A673 (cell line): Measurements from ENCODE around the gene TTLL10. TPM values are rescaled to one million over a fixed set of nuclear protein-coding genes. Genes with fewer than 3 reads are reported as not detected.

Experiments
- BruUV-seq: library from RNA; stranded (reverse); fragments of 400-500 nt; replicated peaks from 2 replicates; lab custom pipeline; 2021; lab: Mats Ljungman, UMichigan
- CTCF ChIA-PET: fragments of 300-600 bp; sonication (Branson Sonifier 250); formaldehyde crosslinking; loops from one replicate; lab custom pipeline; 2022; ENCODE audit warnings: antibody characterized with exemption; lab: Charles Lee
- POLR2A ChIA-PET: fragments of 300-600 bp; sonication (Branson Sonifier 250); formaldehyde crosslinking; loops from one replicate; lab custom pipeline; 2022; ENCODE audit warnings: antibody characterized with exemption; ENCODE audit not compliant: low non-redundant PET; lab: Charles Lee
- DNase-seq: peaks from one replicate; pipeline ENCODE4 v3.0.0-alpha.2; 2015; ENCODE audit warnings: low spot score
- H3K27ac ChIP-seq: fragments of 200-600 bp; sonication (generic); 2 replicates; pipeline ENCODE4 v1.5.1; 2016; ENCODE audit warnings: mixed run types, low read depth, mild to moderate bottlenecking, mixed read lengths, antibody characterized with exemption, low read length; ENCODE audit not compliant: poor library complexity, severe bottlenecking
- H3K27me3 ChIP-seq: fragments of 200-600 bp; sonication (generic); replicated peaks from 2 replicates; pipeline ENCODE4 v1.6.1; 2017; ENCODE audit warnings: mixed run types, low read depth, mild to moderate bottlenecking, mixed read lengths, antibody characterized with exemption, low read length; ENCODE audit not compliant: insufficient read depth, poor library complexity
- H3K36me3 ChIP-seq: fragments of 200-600 bp; sonication (generic); 2 replicates; pipeline ENCODE4 v1.6.1; 2016; ENCODE audit warnings: mixed run types, mild to moderate bottlenecking, mixed read lengths, antibody characterized with exemption, low read length; ENCODE audit not compliant: insufficient read depth, poor library complexity, severe bottlenecking
- H3K4me1 ChIP-seq: fragments of 200-600 bp; sonication (generic); 2 replicates; pipeline ENCODE4 v1.6.1; 2017; ENCODE audit warnings: mixed run types, mild to moderate bottlenecking, mixed read lengths, antibody characterized with exemption, low read length; ENCODE audit not compliant: insufficient read depth, poor library complexity, severe bottlenecking
- H3K4me3 ChIP-seq: fragments of 200-600 bp; sonication (generic); 2 replicates; pipeline ENCODE4 v1.5.1; 2016; ENCODE audit warnings: low read depth, mixed run types, mild to moderate bottlenecking, mixed read lengths, low read length; ENCODE audit not compliant: poor library complexity, severe bottlenecking
- H3K9me3 ChIP-seq: fragments of 200-600 bp; sonication (generic); 2 replicates; pipeline ENCODE4 v1.6.1; 2016; ENCODE audit warnings: mixed run types, low read depth, mild to moderate bottlenecking, mixed read lengths, antibody characterized with exemption, low read length; ENCODE audit not compliant: poor library complexity, severe bottlenecking
- EZH2 ChIP-seq: fragments of 200-600 bp; sonication (generic); IDR thresholded peaks from 2 replicates; pipeline ENCODE4 v1.6.1; 2017; ENCODE audit warnings: borderline replicate concordance, low read depth, mild to moderate bottlenecking, mixed read lengths, antibody characterized with exemption, low read length; ENCODE audit not compliant: poor library complexity, severe bottlenecking
- intact Hi-C: fragments of 100-400 bp; cut with micrococcal nuclease; formaldehyde crosslinking; loops from one replicate; pipeline ENCODE4 v1.10.0; 2022; ENCODE audit not compliant: unreplicated experiment
- total RNA-seq: library from RNA; stranded (reverse); gene quantifications from 2 replicates; pipeline ENCODE4 v1.2.3, GENCODE V29; 2021
- TF ChIP-seq, protein P1 (sequence below): fragments of 300-800, 200-600 bp; sonication (generic); conservative IDR thresholded peaks from 2 replicates; pipeline ENCODE4 v1.5.1; 2017; ENCODE audit warnings: low read depth, mild to moderate bottlenecking, antibody characterized with exemption, low read length, moderate library complexity, mixed read lengths

TTLL10 gene
- total RNA-seq, 1 experiment from 2014 or later, result not detected

DNA sequence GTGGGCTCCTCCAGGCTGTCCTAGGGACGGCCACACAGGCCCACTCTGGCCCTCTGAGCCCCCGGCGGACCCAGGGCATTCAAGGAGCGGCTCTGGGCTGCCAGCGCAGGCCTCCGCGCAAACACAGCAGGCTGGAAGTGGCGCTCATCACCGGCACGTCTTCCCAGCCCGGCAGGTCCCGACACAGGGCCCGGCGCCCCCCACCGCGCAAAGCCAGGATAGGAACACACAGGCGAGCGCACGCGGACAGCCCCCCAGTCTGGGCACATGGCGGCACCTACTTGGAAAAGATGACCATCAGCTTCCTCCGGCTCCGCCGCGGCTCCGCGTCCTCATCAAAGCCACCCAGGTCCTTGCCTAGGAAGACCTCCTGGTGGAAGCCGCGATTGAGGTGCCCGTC, 54.5 kb downstream of the TTLL10 start:
- BruUV-seq, result no TSS peak
- Histone ChIP-seq H3K36me3 (peaks cover 20% of the 10 kb centered on the region), H3K27me3 (no peaks in the 10 kb centered on the region), H3K27ac (no peak overlapping the region), H3K9me3 (no peaks in the 10 kb centered on the region), H3K4me1 (peaks cover 16% of the 10 kb centered on the region), H3K4me3 (no peak overlapping the region)
- DNase-seq, result no peak
- intact Hi-C loops, result no loop called here
- TF ChIP-seq, protein P1, sequence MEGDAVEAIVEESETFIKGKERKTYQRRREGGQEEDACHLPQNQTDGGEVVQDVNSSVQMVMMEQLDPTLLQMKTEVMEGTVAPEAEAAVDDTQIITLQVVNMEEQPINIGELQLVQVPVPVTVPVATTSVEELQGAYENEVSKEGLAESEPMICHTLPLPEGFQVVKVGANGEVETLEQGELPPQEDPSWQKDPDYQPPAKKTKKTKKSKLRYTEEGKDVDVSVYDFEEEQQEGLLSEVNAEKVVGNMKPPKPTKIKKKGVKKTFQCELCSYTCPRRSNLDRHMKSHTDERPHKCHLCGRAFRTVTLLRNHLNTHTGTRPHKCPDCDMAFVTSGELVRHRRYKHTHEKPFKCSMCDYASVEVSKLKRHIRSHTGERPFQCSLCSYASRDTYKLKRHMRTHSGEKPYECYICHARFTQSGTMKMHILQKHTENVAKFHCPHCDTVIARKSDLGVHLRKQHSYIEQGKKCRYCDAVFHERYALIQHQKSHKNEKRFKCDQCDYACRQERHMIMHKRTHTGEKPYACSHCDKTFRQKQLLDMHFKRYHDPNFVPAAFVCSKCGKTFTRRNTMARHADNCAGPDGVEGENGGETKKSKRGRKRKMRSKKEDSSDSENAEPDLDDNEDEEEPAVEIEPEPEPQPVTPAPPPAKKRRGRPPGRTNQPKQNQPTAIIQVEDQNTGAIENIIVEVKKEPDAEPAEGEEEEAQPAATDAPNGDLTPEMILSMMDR, result no peak
- no peak for TF ChIP-seq EZH2
- CTCF ChIA-PET, result no interaction called here
- POLR2A ChIA-PET, result no interaction called here

DNA sequence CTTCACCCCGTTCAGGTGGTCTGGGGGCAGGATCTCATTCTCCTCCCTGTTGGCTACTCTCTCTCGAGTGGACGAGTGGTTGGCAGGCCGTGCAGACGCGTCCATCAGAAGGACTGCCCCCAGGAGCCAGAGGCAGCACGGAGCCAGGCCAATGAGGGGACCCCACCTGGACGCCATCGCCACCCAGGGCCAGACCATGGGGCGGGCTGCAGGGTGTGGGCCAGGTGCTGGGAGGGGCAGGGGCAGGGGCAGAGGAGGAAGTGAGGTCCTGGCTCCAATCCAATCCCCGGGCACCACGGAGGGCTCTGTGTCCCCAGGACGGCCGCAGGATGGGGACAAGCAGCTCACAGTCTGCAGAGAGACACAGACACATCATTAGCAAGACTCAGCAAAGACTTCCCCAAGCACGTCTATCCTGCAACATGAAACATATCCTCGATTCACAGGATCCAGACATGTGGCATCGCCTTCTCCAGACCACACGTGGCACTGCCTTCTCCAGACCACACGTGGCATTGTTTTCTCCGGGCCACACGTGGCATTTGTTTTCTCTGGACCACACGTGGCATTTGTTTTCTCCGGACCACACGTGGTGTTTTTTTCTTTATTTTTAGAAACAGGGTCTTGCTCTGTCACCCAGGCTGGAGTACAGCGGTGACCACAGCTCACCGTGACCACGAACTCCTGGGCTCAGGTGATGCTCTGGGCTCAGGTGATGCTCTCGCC, 55.1 kb downstream of the TTLL10 start:
- CTCF ChIA-PET, result no interaction called here
- no peaks in the 10 kb centered on the region for H3K9me3 ChIP-seq

DNA sequence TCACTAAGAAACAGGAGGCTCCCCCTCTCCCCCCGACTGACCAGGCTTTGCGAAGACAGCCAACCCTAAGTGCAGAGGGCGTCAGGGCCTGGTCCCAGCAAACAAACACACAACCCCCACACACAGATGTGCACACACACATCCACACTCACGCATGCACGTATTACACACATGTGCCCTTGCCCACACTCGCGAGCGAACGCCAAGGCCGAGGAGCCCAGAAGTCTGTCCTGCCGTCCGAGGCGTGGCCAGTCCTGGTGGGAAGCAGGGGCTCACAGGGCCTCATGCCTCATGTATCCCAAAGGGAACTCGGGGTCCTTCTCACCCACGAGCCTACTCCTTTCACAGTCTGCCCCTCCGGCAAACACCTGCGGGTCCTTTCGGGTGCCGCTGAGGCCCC, 56.1 kb downstream of the TTLL10 start:
- BruUV-seq, result no TSS peak
- Histone ChIP-seq H3K36me3 (peaks cover 32% of the 10 kb centered on the region), H3K27me3 (no peaks in the 10 kb centered on the region), H3K4me1 (peaks cover 24% of the 10 kb centered on the region), H3K4me3 (no peak overlapping the region), H3K27ac (peak overlapping the region; percentile 97), H3K9me3 (no peaks in the 10 kb centered on the region)
- ChIA-PET POLR2A (no interaction called here), CTCF (no interaction called here)
- DNase-seq, result no peak
- no peak for TF ChIP-seq EZH2
- TF ChIP-seq, protein P1, result no peak
- intact Hi-C loops, result loop anchor here (5.0 kb wide), 1 partner anchor 107 kb away; no protein-coding TSS in a partner anchor

More for the DNA sequence above, 55.1 kb downstream of the TTLL10 start:
- no TSS peak for BruUV-seq
- intact Hi-C loops, result no loop called here
- POLR2A ChIA-PET, result no interaction called here
- H3K4me1 ChIP-seq, result peaks cover 21% of the 10 kb centered on the region
- peaks cover 24% of the 10 kb centered on the region for H3K36me3 ChIP-seq
- no peak for DNase-seq
- no peak for TF ChIP-seq EZH2
- TF ChIP-seq, protein P1, result no peak
- no peak overlapping the region for H3K27ac ChIP-seq
- no peaks in the 10 kb centered on the region for H3K27me3 ChIP-seq
- H3K4me3 ChIP-seq, result no peak overlapping the region
